Smooth muscle cell of the brain vasculature (primary cell): ENCODE results near the gene UVRAG.
A peak's percentile ranks its signal among the peaks of the same experiment; 100 is the strongest.

ENCODE experiments used
- DNase-seq: peaks from one replicate; pipeline ENCODE4 v3.0.0-alpha.2; 2012; ENCODE audit warnings: low read depth, low spot score

UVRAG gene

GRCh38 chr11:76148231-76148630 is 333.2 kb downstream of the UVRAG start:
- DNase-seq, result no peak

DNA sequence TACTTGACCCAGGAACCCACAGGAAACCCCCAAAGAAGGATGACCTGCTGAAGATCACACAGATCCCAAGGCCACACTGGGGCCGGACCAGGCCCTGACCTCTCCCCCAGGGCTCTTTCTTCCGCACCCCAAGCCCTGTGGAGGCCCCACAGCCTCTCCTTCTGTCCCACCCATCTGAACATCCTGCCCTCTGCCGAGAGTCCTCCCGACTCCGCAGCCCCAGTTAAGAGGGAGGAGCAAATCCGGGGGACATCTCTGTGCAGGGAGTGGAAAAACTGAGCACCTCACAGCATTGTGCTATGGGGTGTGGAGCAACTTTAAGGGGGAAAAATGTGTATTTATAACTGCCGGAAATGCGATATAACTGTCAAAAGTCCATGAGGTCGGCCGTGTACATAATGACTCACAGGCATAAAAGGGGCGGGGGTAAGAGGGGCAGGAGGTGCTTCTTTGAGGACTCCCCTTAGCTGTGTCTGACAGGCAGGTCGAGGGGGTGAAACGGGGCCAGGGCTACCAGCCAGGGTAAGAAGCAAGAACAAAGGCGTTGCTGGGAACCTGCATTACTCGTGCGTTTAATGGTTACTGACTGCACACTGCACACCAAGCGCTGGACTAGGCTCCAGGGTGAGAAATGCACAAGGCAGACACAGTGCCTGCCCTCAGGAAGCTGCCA is 334.1 kb downstream of the UVRAG start:
- no peak for DNase-seq

DNA sequence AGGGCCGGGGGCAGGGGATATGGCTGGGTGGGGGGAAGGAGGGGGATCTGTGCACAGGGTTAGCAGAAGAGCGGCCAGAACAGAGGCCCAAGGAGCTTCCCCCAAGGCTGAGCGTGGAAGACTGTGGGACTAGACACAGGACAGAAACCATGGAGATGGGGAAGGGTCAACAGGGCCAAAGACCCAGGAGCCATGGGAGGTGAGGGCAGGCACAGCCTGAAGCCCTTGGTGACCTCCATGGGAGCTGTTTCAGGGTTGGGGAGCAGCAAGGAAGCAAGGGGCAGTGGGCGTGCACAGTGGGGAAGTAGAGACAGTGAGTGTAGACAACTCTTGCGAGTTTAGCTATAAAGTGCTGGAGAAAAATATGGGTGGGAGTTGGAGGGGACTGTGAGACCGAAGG is 334.7 kb downstream of the UVRAG start:
- no peak for DNase-seq

DNA sequence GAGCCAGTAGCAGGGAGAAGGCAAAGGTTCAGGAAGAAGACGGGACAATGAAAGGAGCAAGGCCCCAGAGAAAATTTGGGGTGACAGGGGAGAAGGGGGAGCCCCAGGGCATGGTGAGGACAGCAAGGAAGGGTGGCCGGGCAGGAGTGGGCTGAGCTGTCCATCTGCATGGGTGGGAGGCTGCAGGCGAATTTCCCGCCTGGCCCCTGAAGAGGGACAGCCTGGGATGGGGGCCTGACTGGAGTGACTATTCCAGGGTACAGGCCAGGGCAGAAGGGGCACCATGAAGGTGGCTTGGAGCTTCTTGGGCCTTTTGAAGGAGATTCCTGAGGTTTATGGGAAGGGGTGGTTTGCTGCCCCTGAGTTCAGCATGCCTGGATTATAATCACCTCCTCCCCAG is 335.1 kb downstream of the UVRAG start:
- DNase-seq, result no peak

- no peak for DNase-seq
Observed at GRCh38 chr11:76151556-76152085, 336.6 kb downstream of the UVRAG start.

DNA sequence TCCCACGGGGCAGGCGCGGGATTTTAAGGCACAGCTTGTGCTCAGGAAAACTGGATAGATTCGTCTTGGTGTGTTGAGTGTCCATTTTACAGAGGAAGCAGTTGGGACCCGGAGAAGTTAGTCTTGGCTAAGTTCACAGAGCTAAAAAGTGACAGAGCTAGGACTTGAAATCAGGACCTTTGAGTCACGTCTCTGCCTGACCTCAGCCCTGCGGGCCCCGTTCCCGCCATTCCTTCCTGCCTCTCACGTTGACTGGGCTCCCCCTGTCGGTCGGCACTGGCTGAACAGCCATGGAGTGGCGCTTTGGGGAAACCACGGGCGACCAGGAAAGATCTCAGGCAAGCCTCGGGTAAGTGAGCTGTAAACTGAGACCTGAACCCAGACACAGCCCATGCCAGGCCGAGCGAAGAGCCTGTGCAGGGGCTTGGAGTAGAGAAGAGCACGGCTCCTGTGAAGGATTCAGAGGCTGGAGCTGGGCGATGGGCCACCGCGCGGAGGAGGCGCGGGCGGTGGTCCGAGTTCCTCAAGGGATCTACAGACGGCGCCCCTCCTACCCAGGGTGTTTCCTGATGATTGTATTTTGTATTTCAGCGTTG is 337.2 kb downstream of the UVRAG start:
- DNase-seq, result peak; percentile 45

GRCh38 chr11:76152741-76153570 is 337.9 kb downstream of the UVRAG start:
- DNase-seq, result no peak

DNA sequence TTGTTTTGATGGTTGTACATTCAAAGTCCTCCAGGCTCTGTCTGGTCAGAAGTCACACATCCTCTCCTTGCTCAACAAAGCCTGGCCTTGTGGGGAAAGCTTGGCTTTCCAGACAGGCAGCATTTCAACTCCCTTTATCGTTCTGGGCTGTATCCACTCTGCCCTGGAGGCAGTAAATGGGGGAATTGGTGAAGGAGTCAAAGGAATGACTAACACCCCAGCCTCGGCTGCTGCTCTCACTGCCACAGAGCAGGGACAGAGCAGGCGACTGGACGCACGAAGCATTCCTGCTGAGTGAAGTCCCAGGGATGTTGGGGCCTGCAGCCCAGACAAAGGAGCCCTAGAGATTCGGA is 338.5 kb downstream of the UVRAG start:
- DNase-seq, result no peak

GRCh38 chr11:76155500-76156227 is 340.7 kb downstream of the UVRAG start:
- DNase-seq, result no peak

DNA sequence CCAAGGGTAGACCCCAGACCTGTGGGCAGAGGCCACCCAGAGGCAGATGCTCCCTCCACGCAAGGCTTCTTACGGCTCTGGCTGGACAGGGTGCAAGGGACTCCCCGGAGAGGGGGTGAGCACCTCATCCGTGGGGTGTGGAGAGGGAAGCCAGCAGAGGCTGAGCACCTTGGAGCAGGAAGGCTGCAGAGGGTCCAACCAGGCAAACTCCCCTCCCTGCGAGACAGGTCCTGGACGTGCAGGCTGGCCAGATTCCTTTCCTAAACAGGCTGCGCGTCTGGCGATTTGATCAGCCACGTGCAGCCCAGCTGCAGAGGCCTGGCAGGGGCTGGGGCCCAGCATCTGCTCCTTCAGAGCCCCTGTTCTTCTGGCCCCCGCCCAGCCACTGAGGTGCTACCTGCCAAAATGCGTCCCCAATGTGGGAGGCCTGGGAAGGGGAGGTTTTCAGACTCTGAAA is 342.0 kb downstream of the UVRAG start:
- no peak for DNase-seq

DNA sequence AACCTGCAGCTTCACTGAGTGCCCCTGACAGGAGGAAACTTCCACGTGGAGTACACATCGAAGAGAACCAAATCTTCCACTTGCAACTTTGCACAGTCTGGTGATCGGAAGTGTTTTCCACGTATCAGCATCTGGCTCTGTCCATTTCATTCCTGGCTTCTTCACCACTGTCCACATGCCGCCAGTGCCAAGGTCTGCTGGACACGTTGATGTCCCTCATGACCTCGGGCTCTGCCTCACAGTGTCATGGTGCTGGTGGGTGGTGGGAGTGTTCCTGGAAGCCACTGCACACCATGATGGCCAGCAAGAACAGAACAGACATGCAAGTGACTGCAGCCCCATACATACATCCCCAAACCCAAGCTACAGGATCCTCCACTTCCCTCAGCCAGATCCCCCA is 342.9 kb downstream of the UVRAG start:
- DNase-seq, result no peak

- no peak for DNase-seq
Observed at GRCh38 chr11:76158394-76159302, 343.6 kb downstream of the UVRAG start.

- no peak for DNase-seq
Observed at GRCh38 chr11:76159303-76159937, 344.4 kb downstream of the UVRAG start.

- DNase-seq, result no peak
Observed at GRCh38 chr11:76159983-76160661, 345.1 kb downstream of the UVRAG start.

- no peak for DNase-seq
Observed at GRCh38 chr11:76160856-76161255, 345.8 kb downstream of the UVRAG start.

GRCh38 chr11:76161261-76161961 is 346.4 kb downstream of the UVRAG start:
- DNase-seq, result no peak

- DNase-seq, result no peak
Observed at GRCh38 chr11:76162336-76163288, 347.6 kb downstream of the UVRAG start.
